ENCODE results near the gene ARHGAP42.

GRCh38 chr11:101009690-101010055, 322.6 kb downstream of the ARHGAP42 start:
- TF ChIP-seq CTCF (IDR thresholded peaks at IDR 0.05), result no peak
- TF ChIP-seq POLR2A (IDR thresholded peaks at IDR 0.05), result no peak
